ENCODE measurements around the gene PNMA5. TPM values are rescaled to one million over a fixed set of nuclear protein-coding genes. Genes with fewer than 3 reads are reported as not detected.

PNMA5 gene
- polyA plus RNA-seq (not detected in 3 replicates), polyA minus RNA-seq (not detected in 3 replicates)
- polyA plus RNA-seq (2011; ENCODE audit: low read depth): not detected
- not detected in 2 replicates for polyA plus RNA-seq (2011; cell fraction: cytosol; rRNA removed)
- not detected in 2 replicates for polyA plus RNA-seq (2011; cell fraction: nucleus; rRNA removed)
- polyA plus RNA-seq (2012; ENCODE audit: low replicate concordance): 0.25 TPM in 1 of 2 replicates, not detected in the other
- not detected for polyA minus RNA-seq (2011; cell fraction: cytosol; rRNA and poly(A)+ RNA removed)
- not detected in 2 replicates for polyA minus RNA-seq (2011; cell fraction: nucleus; rRNA and poly(A)+ RNA removed)

- TF ChIP-seq CTCF (optimal IDR thresholded peaks at IDR 0.05 in 1 of 3, IDR thresholded peaks at IDR 0.05 in 1 of 3, conservative IDR thresholded peaks at IDR 0.05 in 1 of 3; ENCODE audit: extremely low read depth in 1 of 3, insufficient read depth in 2 of 3, low read length in 3 of 3): no peak
- TF ChIP-seq EZH2 (IDR thresholded peaks at IDR 0.05; ENCODE audit: low read length): no peak
- H3K9me3 ChIP-seq (ENCODE audit: control insufficient read depth, low read depth, low read length): no peaks in the 10 kb centered on the region
- dilution Hi-C loops (cut with MboI; ENCODE audit: extremely low pct_ligation_motif_present, low sequenced_read_pairs): no loop called here
Observed at GRCh38 chrX:152993933-152994332, at the start of gene PNMA5. TSS of gene PNMA5 (minus strand) at chrX:152994116. CDS start at chrX:152991598, 2,518 bp downstream.

GRCh38 chrX:153032397-153033118 is 38.6 kb upstream of the PNMA5 start:
- no peaks in the 10 kb centered on the region for H3K9me1 ChIP-seq (ENCODE audit: control insufficient read depth, extremely low read depth, insufficient read depth, low read length)
- no peaks in the 10 kb centered on the region for H3K4me1 ChIP-seq (ENCODE audit: control insufficient read depth, extremely low read depth, insufficient read depth, low read length)
- DNase-seq (ENCODE audit: low read depth, low spot score): no peak
- H3K4me2 ChIP-seq (ENCODE audit: control insufficient read depth, extremely low read depth, insufficient read depth, low read depth, low read length): peak overlapping the region; percentile 10
- no peaks in the 10 kb centered on the region for H3K9me3 ChIP-seq (ENCODE audit: control insufficient read depth, low read depth, low read length)
- TF ChIP-seq EZH2 (IDR thresholded peaks at IDR 0.05; ENCODE audit: low read length) (no peak), CTCF (optimal IDR thresholded peaks at IDR 0.05 in 1 of 3, IDR thresholded peaks at IDR 0.05 in 1 of 3, conservative IDR thresholded peaks at IDR 0.05 in 1 of 3; ENCODE audit: extremely low read depth in 1 of 3, insufficient read depth in 2 of 3, low read length in 3 of 3) (peak; percentile 43 to 87 (median 75))
- FAIRE-seq: no peak
- dilution Hi-C loops (cut with MboI; ENCODE audit: extremely low pct_ligation_motif_present, low sequenced_read_pairs): no loop called here
- H3K27ac ChIP-seq (ENCODE audit: control insufficient read depth, insufficient read depth, low read length): no peak overlapping the region
- H2AFZ ChIP-seq (ENCODE audit: control insufficient read depth, low read length): peak overlapping the region; percentile 62
- no peaks in the 10 kb centered on the region for H3K27me3 ChIP-seq (ENCODE audit: control insufficient read depth, extremely low read depth, insufficient read depth, low read length)
- H3K79me2 ChIP-seq (ENCODE audit: control insufficient read depth, insufficient read depth, low read length): no peaks in the 10 kb centered on the region
- H4K20me1 ChIP-seq (ENCODE audit: control insufficient read depth, extremely low read depth, insufficient read depth, low read length): no peaks in the 10 kb centered on the region
- no peak overlapping the region for H3K9ac ChIP-seq (ENCODE audit: control insufficient read depth, extremely low read depth, insufficient read depth, low read length)
- no peaks in the 10 kb centered on the region for H3K36me3 ChIP-seq (ENCODE audit: control insufficient read depth in 2 of 2, extremely low read depth in 1 of 2, insufficient read depth in 2 of 2, low read length in 2 of 2)
- peak overlapping the region in 1 of 3 experiments; percentile 19 for H3K4me3 ChIP-seq (ENCODE audit: control insufficient read depth in 2 of 3, extremely low read depth in 1 of 3, insufficient read depth in 2 of 3, low read depth in 1 of 3, low read length in 3 of 3)

More at GRCh38 chrX:152993933-152994332, at the start of gene PNMA5:
- no peaks in the 10 kb centered on the region for H3K4me1 ChIP-seq (ENCODE audit: control insufficient read depth, extremely low read depth, insufficient read depth, low read length)
- FAIRE-seq (no peak), DNase-seq (ENCODE audit: low read depth, low spot score) (no peak)
- H3K4me3 ChIP-seq (ENCODE audit: control insufficient read depth in 2 of 3, extremely low read depth in 1 of 3, insufficient read depth in 2 of 3, low read depth in 1 of 3, low read length in 3 of 3): no peak within 1 kb of the TSS
- H3K79me2 ChIP-seq (ENCODE audit: control insufficient read depth, insufficient read depth, low read length): no peaks in the 10 kb centered on the region
- H2AFZ ChIP-seq (ENCODE audit: control insufficient read depth, low read length): no peak within 1 kb of the TSS
- no peaks in the 10 kb centered on the region for H4K20me1 ChIP-seq (ENCODE audit: control insufficient read depth, extremely low read depth, insufficient read depth, low read length)
- H3K27me3 ChIP-seq (ENCODE audit: control insufficient read depth, extremely low read depth, insufficient read depth, low read length): no peaks in the 10 kb centered on the region
- H3K36me3 ChIP-seq (ENCODE audit: control insufficient read depth in 2 of 2, extremely low read depth in 1 of 2, insufficient read depth in 2 of 2, low read length in 2 of 2): no peaks in the 10 kb centered on the region
- H3K9me1 ChIP-seq (ENCODE audit: control insufficient read depth, extremely low read depth, insufficient read depth, low read length): no peaks in the 10 kb centered on the region
- no peak within 1 kb of the TSS for H3K27ac ChIP-seq (ENCODE audit: control insufficient read depth, insufficient read depth, low read length)
- H3K4me2 ChIP-seq (ENCODE audit: control insufficient read depth, extremely low read depth, insufficient read depth, low read depth, low read length): no peak within 1 kb of the TSS
- no peak within 1 kb of the TSS for H3K9ac ChIP-seq (ENCODE audit: control insufficient read depth, extremely low read depth, insufficient read depth, low read length)
